ENCODE measurements around the gene RRBP1.

DNA sequence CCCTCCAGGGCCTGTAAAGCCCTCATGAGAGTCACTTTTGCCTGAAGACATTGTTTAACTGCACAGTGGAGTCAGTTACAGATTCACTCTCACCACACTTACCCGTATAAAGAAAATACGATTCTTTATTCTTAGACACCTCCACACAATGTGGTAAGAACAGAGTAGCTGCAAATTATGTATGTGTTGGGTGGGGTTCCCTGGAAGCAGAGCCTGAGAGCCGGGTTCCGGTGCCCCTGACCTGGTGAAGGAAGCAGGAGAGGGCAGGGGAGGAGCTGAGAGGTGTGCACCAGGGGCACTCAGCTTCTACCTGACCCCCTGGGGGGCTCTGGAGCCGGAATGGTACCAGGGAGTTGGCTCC is 29.2 kb upstream of the RRBP1 start:
- TF ChIP-seq, protein P1, sequence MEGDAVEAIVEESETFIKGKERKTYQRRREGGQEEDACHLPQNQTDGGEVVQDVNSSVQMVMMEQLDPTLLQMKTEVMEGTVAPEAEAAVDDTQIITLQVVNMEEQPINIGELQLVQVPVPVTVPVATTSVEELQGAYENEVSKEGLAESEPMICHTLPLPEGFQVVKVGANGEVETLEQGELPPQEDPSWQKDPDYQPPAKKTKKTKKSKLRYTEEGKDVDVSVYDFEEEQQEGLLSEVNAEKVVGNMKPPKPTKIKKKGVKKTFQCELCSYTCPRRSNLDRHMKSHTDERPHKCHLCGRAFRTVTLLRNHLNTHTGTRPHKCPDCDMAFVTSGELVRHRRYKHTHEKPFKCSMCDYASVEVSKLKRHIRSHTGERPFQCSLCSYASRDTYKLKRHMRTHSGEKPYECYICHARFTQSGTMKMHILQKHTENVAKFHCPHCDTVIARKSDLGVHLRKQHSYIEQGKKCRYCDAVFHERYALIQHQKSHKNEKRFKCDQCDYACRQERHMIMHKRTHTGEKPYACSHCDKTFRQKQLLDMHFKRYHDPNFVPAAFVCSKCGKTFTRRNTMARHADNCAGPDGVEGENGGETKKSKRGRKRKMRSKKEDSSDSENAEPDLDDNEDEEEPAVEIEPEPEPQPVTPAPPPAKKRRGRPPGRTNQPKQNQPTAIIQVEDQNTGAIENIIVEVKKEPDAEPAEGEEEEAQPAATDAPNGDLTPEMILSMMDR (conservative IDR thresholded peaks at IDR 0.05; ENCODE audit: low read length) = no peak
- no peak for TF ChIP-seq EZH2phosphoT487 (IDR thresholded peaks at IDR 0.05; ENCODE audit: borderline replicate concordance)
